ENCODE measurements around the gene TMEM222. TPM values are rescaled to one million over a fixed set of nuclear protein-coding genes. Genes with fewer than 3 reads are reported as not detected.
A peak's percentile ranks its signal among the peaks of the same experiment; 100 is the strongest.

Gene TMEM222
- total RNA-seq, 1 donor from 2014 or later: 37.8 TPM

GRCh38 chr1:27301582-27302199, 20.3 kb upstream of the TMEM222 start:
- intact Hi-C loops (cut with DNase I): loop anchor here (5.0 kb wide), 1 partner anchor 91 kb away; the partner anchor contains the start of gene GPR3
- no peak for ATAC-seq
- no peak for DNase-seq (ENCODE audit: low spot score)

GRCh38 chr1:27302612-27303011, 19.4 kb upstream of the TMEM222 start:
- intact Hi-C loops (cut with DNase I): loop anchor here (5.0 kb wide), 1 partner anchor 90 kb away; the partner anchor contains the start of gene GPR3
- ATAC-seq (no peak), DNase-seq (ENCODE audit: low spot score) (no peak)

- DNase-seq (ENCODE audit: low spot score) (no peak), ATAC-seq (no peak)
- intact Hi-C loops (cut with DNase I): loop anchor here (5.0 kb wide), 1 partner anchor 89 kb away; the partner anchor contains the start of gene GPR3
These were observed 18.5 kb upstream of the TMEM222 start for GRCh38 chr1:27303509-27303908.

- intact Hi-C loops (cut with DNase I): no loop called here
- ATAC-seq (no peak), DNase-seq (ENCODE audit: low spot score) (no peak)
These were observed 15.9 kb upstream of the TMEM222 start for GRCh38 chr1:27306071-27306470.

GRCh38 chr1:27306892-27307761, 14.8 kb upstream of the TMEM222 start:
- peak; percentile 40 for ATAC-seq
- intact Hi-C loops (cut with DNase I): no loop called here
- no peak for DNase-seq (ENCODE audit: low spot score)

- DNase-seq (ENCODE audit: low spot score): no peak
These were observed 13.9 kb upstream of the TMEM222 start for GRCh38 chr1:27307874-27308598.

GRCh38 chr1:27314169-27314568, 7.8 kb upstream of the TMEM222 start:
- DNase-seq (ENCODE audit: low spot score) (no peak), ATAC-seq (no peak)
- intact Hi-C loops (cut with DNase I): no loop called here

More at GRCh38 chr1:27307874-27308598, 13.9 kb upstream of the TMEM222 start:
- intact Hi-C loops (cut with DNase I): no loop called here
- no peak for ATAC-seq

- intact Hi-C loops (cut with DNase I): no loop called here
- no peak for DNase-seq (ENCODE audit: low spot score)
These were observed 7.2 kb upstream of the TMEM222 start for GRCh38 chr1:27314737-27315136.

GRCh38 chr1:27316860-27317259, 5.1 kb upstream of the TMEM222 start:
- DNase-seq (ENCODE audit: low spot score) (no peak), ATAC-seq (no peak)
- intact Hi-C loops (cut with DNase I): no loop called here

More at GRCh38 chr1:27314737-27315136, 7.2 kb upstream of the TMEM222 start:
- no peak for ATAC-seq

- intact Hi-C loops (cut with DNase I): no loop called here
- ATAC-seq: no peak
These were observed 3.8 kb upstream of the TMEM222 start for GRCh38 chr1:27318136-27318535.

GRCh38 chr1:27318596-27318995, 3.4 kb upstream of the TMEM222 start:
- ATAC-seq: no peak
- intact Hi-C loops (cut with DNase I): no loop called here
- no peak for DNase-seq (ENCODE audit: low spot score)

More at GRCh38 chr1:27318136-27318535, 3.8 kb upstream of the TMEM222 start:
- no peak for DNase-seq (ENCODE audit: low spot score)

GRCh38 chr1:27322569-27323240, 742 bp downstream of the TMEM222 start:
- ATAC-seq (no peak), DNase-seq (ENCODE audit: low spot score) (no peak)
- intact Hi-C loops (cut with DNase I): no loop called here

- ATAC-seq (no peak), DNase-seq (ENCODE audit: low spot score) (no peak)
- intact Hi-C loops (cut with DNase I): no loop called here
These were observed 3.3 kb downstream of the TMEM222 start for GRCh38 chr1:27325286-27325685.

- DNase-seq (ENCODE audit: low spot score) (no peak), ATAC-seq (no peak)
- intact Hi-C loops (cut with DNase I): no loop called here
These were observed 6.0 kb downstream of the TMEM222 start for GRCh38 chr1:27327964-27328363.

GRCh38 chr1:27330786-27331185, 8.8 kb downstream of the TMEM222 start:
- no peak for DNase-seq (ENCODE audit: low spot score)
- ATAC-seq: no peak
- intact Hi-C loops (cut with DNase I): no loop called here

- intact Hi-C loops (cut with DNase I): no loop called here
- ATAC-seq (no peak), DNase-seq (ENCODE audit: low spot score) (no peak)
These were observed 9.5 kb downstream of the TMEM222 start for GRCh38 chr1:27331426-27331825.

- DNase-seq (ENCODE audit: low spot score): no peak
- intact Hi-C loops (cut with DNase I): no loop called here
These were observed 10.0 kb downstream of the TMEM222 start for GRCh38 chr1:27331922-27332321.

GRCh38 chr1:27332536-27333281, 10.7 kb downstream of the TMEM222 start:
- intact Hi-C loops (cut with DNase I): no loop called here
- ATAC-seq: peak; percentile 70
- no peak for DNase-seq (ENCODE audit: low spot score)

More at GRCh38 chr1:27331922-27332321, 10.0 kb downstream of the TMEM222 start:
- ATAC-seq: no peak
